K562 (cell line): ENCODE measurements around the gene PDE6D.

Source experiments
- CBX5 ChIP-seq: IDR thresholded peaks from 2 replicates; pipeline ENCODE4 v1.6.1; 2014; ENCODE audit warnings: low read depth, borderline replicate concordance
- CEBPZ ChIP-seq: fragments of 150-350 bp; IDR thresholded peaks from 2 replicates; pipeline ENCODE4 v1.6.1; 2014; ENCODE audit warnings: low read depth, mild to moderate bottlenecking, low read length, borderline replicate concordance
- CTCF ChIP-seq, 3 experiments: IDR thresholded peaks in 2 of 3; conservative IDR thresholded peaks in 1 of 3; 2 replicates each; pipeline ENCODE4 v1.5.1; 2011 to 2012; ENCODE audit warnings: low read length in 3 of 3, mild to moderate bottlenecking in 3 of 3, control low read depth in 2 of 3, improper control_type of control experiment in 1 of 3, inconsistent platforms in 1 of 3, low read depth in 1 of 3, mixed read lengths in 1 of 3, moderate library complexity in 1 of 3; ENCODE audit not compliant: insufficient read depth in 2 of 3
- JUND ChIP-seq, 2 experiments: IDR thresholded peaks; 2 replicates in 1 of 2; 3 replicates in 1 of 2; pipeline ENCODE4 v1.6.1; 2011; ENCODE audit warnings: borderline replicate concordance in 2 of 2, low read depth in 2 of 2, low read length in 2 of 2, improper control_type of control experiment in 1 of 2, missing biosample characterization in 1 of 2, missing genetic modification characterization in 1 of 2, missing genetic modification reagents in 1 of 2
- KAT8 ChIP-seq: fragments of 450-650 bp; IDR thresholded peaks from 2 replicates; pipeline ENCODE4 v1.6.1; 2016; ENCODE audit warnings: low read depth, mild to moderate bottlenecking
- POLR2A ChIP-seq: fragments of 450-650 bp; conservative IDR thresholded peaks from 2 replicates; pipeline ENCODE4 v1.6.1; 2016
- SRF ChIP-seq, 2 experiments: fragments of 250-450, 450-650 bp in 1 of 2; sonication (Bioruptor Pico) in 1 of 2; sonication (generic) in 1 of 2; formaldehyde crosslinking; IDR thresholded peaks; 2 replicates each; pipeline versions ENCODE4 v1.5.0 to v1.5.1; 2020 to 2022; ENCODE audit warnings: mild to moderate bottlenecking in 1 of 2, missing genetic modification reagents in 1 of 2
- ZNF3 ChIP-seq: fragments of 250-450 bp; sonication (Bioruptor Pico); IDR thresholded peaks from 2 replicates; pipeline ENCODE4 v1.5.0; 2021; ENCODE audit warnings: mild to moderate bottlenecking, moderate library complexity
- TF ChIP-seq, protein P1 (sequence below): sonication (generic); formaldehyde crosslinking; IDR thresholded peaks from 2 replicates; pipeline ENCODE4 v1.8.1; 2023; ENCODE audit warnings: mild to moderate bottlenecking, missing genetic modification reagents

DNA sequence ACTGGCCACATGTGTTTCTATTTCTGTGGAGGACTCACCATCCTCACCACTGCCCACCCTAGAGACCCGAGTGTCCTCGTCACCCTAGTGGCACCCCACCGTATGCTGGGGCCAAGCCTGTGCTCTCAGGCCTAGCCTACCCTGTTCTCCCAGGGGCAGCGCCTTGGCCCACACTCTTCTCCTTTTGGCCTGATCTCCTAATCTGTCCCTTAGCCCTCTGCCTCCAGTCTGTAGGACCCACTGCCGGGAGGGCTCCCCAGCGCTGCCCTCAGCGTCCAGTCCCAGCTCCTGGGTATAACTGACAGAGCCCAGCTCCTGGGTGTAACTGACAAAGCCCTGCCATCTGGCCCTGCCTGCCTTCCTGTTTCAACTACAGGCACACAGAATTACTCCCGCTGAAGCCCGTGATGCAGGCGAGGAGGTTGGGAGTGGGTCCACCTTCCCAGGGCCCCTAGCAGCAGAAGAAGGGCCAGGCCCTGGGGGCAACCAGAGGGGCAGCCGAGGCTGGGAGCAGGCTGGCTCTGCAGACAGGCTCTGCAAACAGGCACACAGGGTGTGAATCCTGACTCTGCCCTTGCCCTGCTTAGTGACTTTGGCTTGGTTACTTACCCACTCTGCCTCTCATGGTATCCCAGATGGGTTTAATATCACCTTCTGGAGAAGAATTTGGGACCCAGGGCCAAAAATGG, 98.3 kb downstream of the PDE6D start:
- no peak for TF ChIP-seq POLR2A
- TF ChIP-seq KAT8: no peak
- TF ChIP-seq ZNF3: no peak
- no peak for TF ChIP-seq CTCF (IDR thresholded peaks at IDR 0.05 in 2 of 3, conservative IDR thresholded peaks at IDR 0.05 in 1 of 3; ENCODE audit: insufficient read depth in 2 of 3, low read depth in 1 of 3, low read length in 3 of 3)
- TF ChIP-seq JUND (IDR thresholded peaks at IDR 0.05; ENCODE audit: borderline replicate concordance, low read depth, low read length): no peak
- TF ChIP-seq JUND (tag; IDR thresholded peaks at IDR 0.05; ENCODE audit: borderline replicate concordance, low read depth, low read length): no peak
- no peak for TF ChIP-seq CBX5
- TF ChIP-seq, protein P1, sequence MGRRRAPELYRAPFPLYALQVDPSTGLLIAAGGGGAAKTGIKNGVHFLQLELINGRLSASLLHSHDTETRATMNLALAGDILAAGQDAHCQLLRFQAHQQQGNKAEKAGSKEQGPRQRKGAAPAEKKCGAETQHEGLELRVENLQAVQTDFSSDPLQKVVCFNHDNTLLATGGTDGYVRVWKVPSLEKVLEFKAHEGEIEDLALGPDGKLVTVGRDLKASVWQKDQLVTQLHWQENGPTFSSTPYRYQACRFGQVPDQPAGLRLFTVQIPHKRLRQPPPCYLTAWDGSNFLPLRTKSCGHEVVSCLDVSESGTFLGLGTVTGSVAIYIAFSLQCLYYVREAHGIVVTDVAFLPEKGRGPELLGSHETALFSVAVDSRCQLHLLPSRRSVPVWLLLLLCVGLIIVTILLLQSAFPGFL (CRISPR knock-in tag): no peak
- TF ChIP-seq SRF (CRISPR knock-in tag; IDR thresholded peaks at IDR 0.05): no peak
- no peak for TF ChIP-seq CEBPZ
